Adipocyte (in vitro differentiated cells): Measurements from ENCODE around the gene GSC2.

Experiments
- DNase-seq: peaks from one replicate; pipeline ENCODE4 v3.0.0-alpha.2; 2015; ENCODE audit warnings: low read depth
- H3K27me3 ChIP-seq: replicated peaks from 2 replicates; pipeline ENCODE4 v1.7.0; 2013; ENCODE audit warnings: mild to moderate bottlenecking, low read length, moderate library complexity; ENCODE audit not compliant: control insufficient read depth, insufficient read depth
- H3K36me3 ChIP-seq: 2 replicates; pipeline ENCODE4 v1.7.0; 2013; ENCODE audit warnings: low read length, mild to moderate bottlenecking, moderate library complexity; ENCODE audit not compliant: control insufficient read depth, insufficient read depth, severe bottlenecking
- H3K4me1 ChIP-seq: 2 replicates; pipeline ENCODE4 v1.7.0; 2013; ENCODE audit warnings: mild to moderate bottlenecking, low read length, moderate library complexity; ENCODE audit not compliant: control insufficient read depth, insufficient read depth
- H3K4me3 ChIP-seq: 2 replicates; pipeline ENCODE4 v1.7.0; 2013; ENCODE audit warnings: mild to moderate bottlenecking, low read length, moderate library complexity
- H3K9ac ChIP-seq: 2 replicates; pipeline ENCODE4 v1.7.0; 2013; ENCODE audit warnings: mild to moderate bottlenecking, low read length, moderate library complexity
- H3K9me3 ChIP-seq: 2 replicates; pipeline ENCODE4 v1.7.0; 2013; ENCODE audit warnings: mild to moderate bottlenecking, low read length, moderate library complexity; ENCODE audit not compliant: control insufficient read depth

Gene GSC2

DNA sequence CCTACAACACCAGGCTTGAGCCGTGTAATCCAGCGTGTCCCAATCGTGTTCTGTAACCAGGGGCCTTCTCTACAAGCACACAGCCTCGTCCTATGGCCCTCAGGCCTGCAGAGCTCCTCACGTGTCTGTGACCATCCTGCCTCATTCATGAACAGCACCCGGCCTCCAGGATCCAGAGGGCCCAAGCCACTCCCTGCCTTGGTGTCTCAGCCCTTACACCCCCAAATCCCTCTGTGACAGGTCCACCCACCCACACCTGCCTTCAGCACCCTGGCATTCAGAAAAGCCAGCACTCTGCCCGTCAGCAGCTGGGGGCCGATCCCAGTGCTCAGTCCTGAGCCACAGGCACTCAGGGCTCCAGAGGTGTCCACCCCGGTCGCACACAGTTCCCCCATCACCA is 13.2 kb downstream of the GSC2 start:
- Histone ChIP-seq H3K9me3 (no peaks in the 10 kb centered on the region), H3K9ac (no peak overlapping the region), H3K4me3 (no peak overlapping the region), H3K4me1 (no peaks in the 10 kb centered on the region), H3K27me3 (no peaks in the 10 kb centered on the region), H3K36me3 (peaks cover 82% of the 10 kb centered on the region)
- DNase-seq, result no peak

DNA sequence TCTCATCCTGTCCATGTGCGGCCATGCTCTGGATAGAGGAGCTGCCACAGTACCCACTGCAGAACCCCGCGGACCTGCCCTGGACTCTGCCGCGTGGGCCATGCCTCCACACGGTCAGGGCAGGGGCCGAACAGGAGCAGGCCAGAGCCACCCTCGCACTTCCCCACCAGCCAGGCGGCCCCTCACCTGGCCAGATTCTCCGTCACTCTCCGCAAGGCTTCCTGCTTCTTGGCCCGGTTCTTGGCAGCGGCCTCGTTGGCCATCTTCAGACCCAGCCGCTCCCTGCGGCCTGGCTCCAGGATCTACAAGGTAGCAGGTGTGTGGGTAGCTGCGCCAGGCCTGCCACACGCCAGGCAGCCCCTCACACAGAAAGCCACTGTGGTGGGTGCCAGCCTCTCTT is 15.2 kb downstream of the GSC2 start:
- Histone ChIP-seq H3K27me3 (no peaks in the 10 kb centered on the region), H3K9ac (no peak overlapping the region), H3K4me1 (no peaks in the 10 kb centered on the region), H3K36me3 (peaks cover 64% of the 10 kb centered on the region), H3K4me3 (no peak overlapping the region), H3K9me3 (no peaks in the 10 kb centered on the region)
- DNase-seq, result no peak

DNA sequence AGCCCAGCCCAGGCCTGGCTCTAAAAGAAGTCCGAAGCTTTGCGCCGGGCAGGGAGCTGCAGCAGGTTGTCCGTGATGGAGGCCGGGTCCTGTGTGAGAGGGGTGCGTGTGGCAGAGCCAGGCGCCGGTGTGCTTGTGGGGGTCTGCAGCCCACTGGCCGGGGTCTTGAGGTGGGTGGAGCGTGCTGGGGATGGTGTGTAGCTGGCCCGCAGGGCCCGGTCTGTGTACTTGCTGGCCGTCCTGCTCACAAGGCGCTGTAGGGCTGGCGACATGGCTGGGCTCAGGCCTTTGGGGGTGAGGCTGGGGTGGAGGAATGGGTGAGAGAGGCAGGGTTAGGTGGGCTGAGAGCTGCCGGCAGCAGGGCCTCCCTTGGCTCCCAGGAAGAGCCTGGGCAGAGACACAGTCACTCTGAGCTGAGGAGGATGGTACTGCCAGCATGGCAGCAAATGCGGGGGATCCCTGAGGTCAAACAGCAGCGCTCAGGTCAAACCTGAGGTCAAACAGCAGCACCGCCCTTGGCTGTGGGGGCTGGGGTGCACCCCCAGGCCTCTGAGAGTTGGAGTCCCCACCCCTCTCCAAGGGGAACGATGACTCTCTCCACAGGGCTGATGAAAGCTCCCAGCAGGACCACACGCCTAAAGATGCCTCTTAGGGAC is 15.8 kb downstream of the GSC2 start:
- H3K9ac ChIP-seq, result no peak overlapping the region
- no peak for DNase-seq
- H3K4me1 ChIP-seq, result no peaks in the 10 kb centered on the region
- H3K36me3 ChIP-seq, result peaks cover 59% of the 10 kb centered on the region
- no peaks in the 10 kb centered on the region for H3K27me3 ChIP-seq
- H3K4me3 ChIP-seq, result no peak overlapping the region
- H3K9me3 ChIP-seq, result no peaks in the 10 kb centered on the region

DNA sequence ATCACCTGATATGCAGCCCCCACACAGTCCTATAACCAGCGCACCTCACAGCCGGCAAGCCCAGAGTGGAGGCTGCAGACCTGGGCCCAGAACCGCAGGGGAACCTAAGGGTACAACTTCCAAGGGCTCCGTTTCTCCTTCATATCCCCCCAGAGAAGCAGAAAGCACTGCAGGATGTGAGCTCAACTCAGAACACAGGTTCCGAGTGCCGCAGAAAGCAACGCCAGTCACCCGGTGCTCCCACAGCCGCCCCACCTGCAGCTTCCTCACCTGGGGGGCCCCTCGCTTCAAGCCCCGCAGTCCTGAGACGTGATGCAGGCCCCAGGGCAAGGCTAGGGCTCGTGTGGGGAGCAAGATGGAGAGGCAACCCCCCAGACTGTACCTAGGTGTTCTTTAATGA is 16.5 kb downstream of the GSC2 start:
- Histone ChIP-seq H3K36me3 (peaks cover 51% of the 10 kb centered on the region), H3K9me3 (no peaks in the 10 kb centered on the region), H3K4me3 (no peak overlapping the region), H3K4me1 (no peaks in the 10 kb centered on the region), H3K9ac (no peak overlapping the region), H3K27me3 (no peaks in the 10 kb centered on the region)
- DNase-seq, result no peak

DNA sequence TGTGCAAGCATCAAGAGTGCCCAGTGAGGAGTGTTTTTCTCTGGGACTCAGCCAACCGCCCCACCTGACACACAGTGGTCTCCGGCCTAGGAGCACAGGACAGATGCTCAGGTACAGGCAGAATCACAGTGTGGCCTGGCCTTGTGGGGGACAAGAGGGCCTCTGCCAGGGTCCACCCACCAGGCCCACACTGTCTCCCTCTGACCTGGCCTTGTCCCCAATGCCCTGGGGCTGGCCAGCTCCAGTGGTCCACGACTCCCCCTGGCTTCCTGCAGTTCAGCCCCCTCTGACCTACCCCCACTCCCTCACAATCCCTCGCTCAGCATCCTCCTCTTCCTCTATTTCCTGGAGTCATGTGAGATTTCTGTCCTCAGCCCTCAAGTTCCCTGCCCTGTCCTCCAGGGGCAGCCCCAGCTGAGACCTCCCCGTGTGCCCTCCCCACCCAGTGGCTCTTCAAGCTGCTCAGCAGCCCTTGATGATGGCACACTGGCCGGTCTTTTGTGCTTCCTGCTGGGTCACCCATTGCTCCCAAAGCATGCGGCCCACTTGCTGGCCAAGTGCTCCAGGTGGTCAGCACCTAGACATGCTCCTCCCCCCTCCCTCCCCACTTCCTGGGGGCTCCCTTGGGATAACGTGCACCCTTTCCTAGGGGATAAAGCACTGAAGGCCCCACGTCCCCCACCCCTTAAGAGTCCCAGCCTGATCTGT is 17.2 kb downstream of the GSC2 start:
- peaks cover 45% of the 10 kb centered on the region for H3K36me3 ChIP-seq
- H3K9ac ChIP-seq, result no peak overlapping the region
- no peaks in the 10 kb centered on the region for H3K9me3 ChIP-seq
- no peaks in the 10 kb centered on the region for H3K4me1 ChIP-seq
- no peak for DNase-seq
- peaks cover 3% of the 10 kb centered on the region for H3K27me3 ChIP-seq
- no peak overlapping the region for H3K4me3 ChIP-seq

DNA sequence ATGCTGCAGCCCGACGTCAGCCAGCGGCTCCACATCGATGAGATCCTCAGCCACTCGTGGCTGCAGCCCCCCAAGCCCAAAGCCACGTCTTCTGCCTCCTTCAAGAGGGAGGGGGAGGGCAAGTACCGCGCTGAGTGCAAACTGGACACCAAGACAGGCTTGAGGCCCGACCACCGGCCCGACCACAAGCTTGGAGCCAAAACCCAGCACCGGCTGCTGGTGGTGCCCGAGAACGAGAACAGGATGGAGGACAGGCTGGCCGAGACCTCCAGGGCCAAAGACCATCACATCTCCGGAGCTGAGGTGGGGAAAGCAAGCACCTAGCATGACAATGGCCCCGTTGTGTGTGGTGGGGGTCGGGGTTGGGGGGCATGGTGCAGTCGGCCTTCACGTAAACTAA is 17.9 kb downstream of the GSC2 start:
- H3K27me3 ChIP-seq, result peaks cover 6% of the 10 kb centered on the region
- no peaks in the 10 kb centered on the region for H3K4me1 ChIP-seq
- no peaks in the 10 kb centered on the region for H3K9me3 ChIP-seq
- H3K36me3 ChIP-seq, result peaks cover 38% of the 10 kb centered on the region
- DNase-seq, result no peak
- H3K4me3 ChIP-seq, result no peak overlapping the region
- H3K9ac ChIP-seq, result no peak overlapping the region

DNA sequence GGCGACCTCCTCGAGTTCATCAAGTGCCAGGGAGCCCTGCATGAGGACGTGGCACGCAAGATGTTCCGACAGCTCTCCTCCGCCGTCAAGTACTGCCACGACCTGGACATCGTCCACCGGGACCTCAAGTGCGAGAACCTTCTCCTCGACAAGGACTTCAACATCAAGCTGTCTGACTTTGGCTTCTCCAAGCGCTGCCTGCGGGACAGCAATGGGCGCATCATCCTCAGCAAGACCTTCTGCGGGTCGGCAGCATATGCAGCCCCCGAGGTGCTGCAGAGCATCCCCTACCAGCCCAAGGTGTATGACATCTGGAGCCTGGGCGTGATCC is 18.4 kb downstream of the GSC2 start:
- Histone ChIP-seq H3K27me3 (peaks cover 8% of the 10 kb centered on the region), H3K36me3 (peaks cover 33% of the 10 kb centered on the region), H3K4me3 (no peak overlapping the region), H3K9me3 (no peaks in the 10 kb centered on the region), H3K4me1 (no peaks in the 10 kb centered on the region), H3K9ac (no peak overlapping the region)
- DNase-seq, result no peak

DNA sequence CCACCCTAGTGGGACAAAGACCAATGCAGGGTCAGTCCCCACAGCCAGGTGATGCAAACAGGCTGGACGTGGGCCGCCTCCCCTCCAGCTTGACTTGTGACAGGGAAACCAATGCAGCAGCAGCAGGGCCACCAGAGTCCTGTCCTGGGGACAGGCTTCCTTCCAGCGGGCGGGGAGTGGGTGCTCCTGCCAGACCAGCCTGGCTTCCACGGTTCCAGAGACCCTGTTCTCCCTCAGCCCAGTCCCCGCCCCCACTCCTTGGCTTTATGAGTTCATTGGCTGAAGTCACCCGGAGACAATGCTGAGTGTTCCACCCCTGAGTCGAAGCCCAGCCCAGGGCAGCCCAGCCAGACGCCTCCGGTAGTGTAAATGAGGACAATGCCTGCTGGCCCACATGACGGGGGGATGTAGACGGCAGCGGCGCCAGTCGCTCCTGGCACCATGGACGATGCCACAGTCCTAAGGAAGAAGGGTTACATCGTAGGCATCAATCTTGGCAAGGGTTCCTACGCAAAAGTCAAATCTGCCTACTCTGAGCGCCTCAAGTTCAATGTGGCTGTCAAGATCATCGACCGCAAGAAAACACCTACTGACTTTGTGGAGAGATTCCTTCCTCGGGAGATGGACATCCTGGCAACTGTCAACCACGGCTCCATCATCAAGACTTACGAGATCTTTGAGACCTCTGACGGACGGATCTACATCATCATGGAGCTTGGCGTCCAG is 19.0 kb downstream of the GSC2 start, which contains the start of gene TSSK2:
Gene TSSK2 (plus strand): TSS at position 350 of the 726 bp plus-strand sequence. CDS start 92 bp downstream, at position 442.
- H3K9ac ChIP-seq, result no peak within 1 kb of the TSS
- peaks cover 10% of the 10 kb centered on the region for H3K27me3 ChIP-seq
- H3K9me3 ChIP-seq, result no peaks in the 10 kb centered on the region
- DNase-seq, result no peak
- peaks cover 30% of the 10 kb centered on the region for H3K36me3 ChIP-seq
- H3K4me3 ChIP-seq, result no peak within 1 kb of the TSS
- H3K4me1 ChIP-seq, result no peaks in the 10 kb centered on the region

DNA sequence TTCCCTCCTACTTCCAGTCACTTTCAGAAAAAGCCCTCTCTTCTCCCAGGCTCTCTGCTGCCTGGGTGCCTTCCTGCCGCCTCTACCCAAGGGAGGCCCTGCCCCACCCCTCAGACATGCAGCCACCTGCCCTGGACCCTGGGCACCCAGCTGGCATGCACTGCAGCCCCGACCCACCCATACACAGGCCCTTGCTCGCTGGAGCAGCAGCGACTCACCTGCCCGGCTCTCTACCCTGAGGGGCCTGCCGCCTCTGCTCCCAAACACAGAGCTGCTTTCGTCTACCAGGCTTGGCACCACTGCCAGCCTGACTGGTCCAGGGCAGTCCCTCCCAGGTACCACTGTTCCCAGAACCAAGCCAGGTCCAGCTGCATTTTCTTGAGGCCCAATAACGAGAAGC is 20.2 kb downstream of the GSC2 start:
- Histone ChIP-seq H3K9me3 (no peaks in the 10 kb centered on the region), H3K36me3 (peaks cover 21% of the 10 kb centered on the region), H3K4me1 (no peaks in the 10 kb centered on the region), H3K27me3 (peaks cover 10% of the 10 kb centered on the region), H3K9ac (no peak overlapping the region), H3K4me3 (no peak overlapping the region)
- DNase-seq, result no peak

- H3K4me1 ChIP-seq, result no peaks in the 10 kb centered on the region
- no peak overlapping the region for H3K4me3 ChIP-seq
- no peak overlapping the region for H3K9ac ChIP-seq
- H3K36me3 ChIP-seq, result peaks cover 14% of the 10 kb centered on the region
- H3K27me3 ChIP-seq, result peaks cover 10% of the 10 kb centered on the region
- no peaks in the 10 kb centered on the region for H3K9me3 ChIP-seq
- no peak for DNase-seq
Measured at GRCh38 chr22:19128946-19129727, 21.0 kb downstream of the GSC2 start.

DNA sequence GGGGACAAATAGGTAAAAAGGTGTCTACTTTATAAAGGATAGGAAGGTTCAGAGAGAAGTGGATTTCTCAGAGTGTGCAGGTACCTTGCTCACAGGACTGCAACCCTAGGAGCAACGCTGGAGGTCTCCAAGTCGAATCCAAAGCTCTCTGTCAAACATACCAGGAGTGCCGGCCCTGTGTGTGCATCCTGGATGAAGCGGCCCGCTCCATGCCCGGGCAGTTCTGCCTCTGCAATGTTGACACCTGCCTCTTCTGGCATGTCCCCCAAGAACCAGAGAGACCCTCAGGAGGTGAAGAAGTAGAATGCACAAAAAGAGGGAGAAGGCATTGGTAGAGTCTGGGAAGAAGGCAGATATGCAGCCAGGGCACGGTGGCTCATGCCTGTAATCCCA is 22.1 kb downstream of the GSC2 start:
- H3K36me3 ChIP-seq, result peaks cover 3% of the 10 kb centered on the region
- no peak overlapping the region for H3K4me3 ChIP-seq
- no peak overlapping the region for H3K9ac ChIP-seq
- H3K4me1 ChIP-seq, result peaks cover 2% of the 10 kb centered on the region
- no peak for DNase-seq
- peaks cover 10% of the 10 kb centered on the region for H3K27me3 ChIP-seq
- no peaks in the 10 kb centered on the region for H3K9me3 ChIP-seq
